GM19240 (cell line): Measurements from ENCODE around the gene GLDC.

Experiments
- DNase-seq: peaks from one replicate; pipeline ENCODE4 v3.0.0; 2011; ENCODE audit warnings: low spot score; ENCODE audit not compliant: insufficient read length

Gene GLDC

DNA sequence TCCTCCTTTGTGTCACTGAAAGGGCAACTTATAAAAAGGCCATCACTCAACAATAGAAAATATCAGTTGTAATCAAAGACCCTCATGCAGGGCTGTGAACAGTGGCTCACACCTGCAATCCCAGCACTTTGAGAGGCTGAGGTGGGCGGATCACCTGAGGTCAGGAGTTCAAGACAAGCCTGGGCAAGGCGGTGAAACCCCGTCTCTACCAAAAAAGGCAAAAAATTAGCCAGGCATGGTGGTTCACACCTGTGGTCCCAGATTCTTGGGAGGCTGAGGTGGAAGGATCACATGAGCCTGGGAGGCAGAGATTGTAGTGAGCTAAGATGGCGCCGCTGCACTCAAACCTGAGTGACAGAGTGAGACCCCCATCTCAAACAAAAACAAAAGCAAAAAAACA, 24.7 kb downstream of the GLDC start:
- no peak for DNase-seq

DNA sequence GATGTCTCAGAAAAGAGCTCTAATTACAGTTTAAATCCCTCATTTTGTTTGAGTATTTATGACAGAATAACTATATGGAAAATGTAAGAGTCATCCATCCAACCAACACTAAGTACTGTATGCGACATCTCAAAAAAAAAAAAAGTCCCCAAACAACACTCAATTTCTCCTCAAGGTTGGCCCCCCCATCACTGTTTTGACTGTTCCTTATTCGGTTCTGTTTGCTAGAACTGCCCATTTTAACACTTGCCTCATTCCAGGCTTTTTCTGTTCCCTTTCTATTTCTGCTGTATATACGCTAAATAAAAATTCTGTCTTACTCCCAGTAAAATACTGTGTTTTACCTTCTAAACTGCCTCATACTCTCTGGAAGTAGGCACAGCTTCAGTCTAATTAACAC, 25.2 kb downstream of the GLDC start:
- DNase-seq = no peak

DNA sequence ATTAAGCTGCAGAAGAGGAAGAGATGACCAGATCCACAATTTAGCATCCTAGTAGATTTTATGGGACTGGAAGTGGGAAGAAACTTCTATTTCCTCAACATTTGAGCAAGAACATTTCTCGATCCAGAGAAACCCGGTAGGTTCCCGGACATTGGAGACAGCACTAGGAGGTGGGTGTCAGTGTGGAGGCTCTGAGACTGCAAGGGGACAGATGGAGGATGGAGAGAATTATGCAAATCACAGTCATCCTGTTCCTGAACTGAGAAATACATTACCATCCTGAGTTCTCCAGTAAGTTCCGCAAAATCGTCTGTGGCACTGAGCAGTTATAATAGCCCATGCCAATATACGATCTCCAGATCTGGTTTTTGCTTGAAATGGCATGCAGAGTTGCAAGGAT, 25.6 kb downstream of the GLDC start:
- DNase-seq = no peak

DNA sequence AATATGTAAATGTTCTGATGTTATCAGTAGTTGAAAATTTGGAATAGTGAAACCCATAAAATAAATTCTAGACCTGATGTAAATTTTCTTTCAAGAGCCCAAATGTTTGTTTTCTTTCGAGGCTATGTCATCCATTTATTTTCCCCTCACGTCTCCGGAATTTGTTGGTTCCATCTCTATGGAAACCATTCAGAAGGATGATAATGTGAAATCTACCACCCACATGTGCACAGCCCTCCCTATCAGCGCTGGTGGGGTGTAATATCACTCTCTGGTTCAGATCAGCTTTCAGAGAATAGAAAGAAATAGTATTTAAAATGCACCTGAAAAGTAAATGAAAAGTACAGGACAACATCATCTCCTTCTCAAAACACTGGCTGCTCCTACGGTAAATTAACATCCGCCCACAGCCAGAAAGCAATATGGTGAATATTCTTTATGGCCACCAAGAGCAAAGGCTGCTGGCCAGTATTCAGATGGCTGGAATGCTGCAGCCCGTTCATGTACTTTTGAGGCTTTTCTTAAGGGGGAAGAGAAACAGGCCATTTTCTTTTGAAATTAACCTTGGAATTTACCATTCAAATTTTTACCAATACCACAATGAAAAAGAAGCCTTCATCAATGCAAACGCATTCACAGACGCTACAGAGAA, 28.5 kb downstream of the GLDC start:
- no peak for DNase-seq

DNA sequence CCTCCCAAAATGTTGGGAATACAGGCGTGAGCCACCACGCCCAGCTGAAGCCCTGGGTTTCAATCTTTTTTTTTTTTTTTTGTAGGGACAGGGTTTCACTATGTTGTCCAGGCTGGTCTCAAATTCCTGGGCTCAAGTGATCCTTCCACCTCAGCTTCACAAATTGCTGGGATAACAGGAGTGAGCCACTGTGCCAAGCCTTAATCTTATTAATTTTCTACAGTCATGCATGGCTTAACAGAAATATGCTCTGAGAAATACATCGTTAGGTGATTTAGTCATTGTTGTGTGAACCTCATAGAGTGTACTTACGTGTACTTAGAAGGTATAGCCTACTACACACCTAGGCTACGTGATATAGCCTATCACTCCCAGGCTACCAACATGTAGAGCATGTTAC, 31.0 kb downstream of the GLDC start:
- DNase-seq = no peak

DNA sequence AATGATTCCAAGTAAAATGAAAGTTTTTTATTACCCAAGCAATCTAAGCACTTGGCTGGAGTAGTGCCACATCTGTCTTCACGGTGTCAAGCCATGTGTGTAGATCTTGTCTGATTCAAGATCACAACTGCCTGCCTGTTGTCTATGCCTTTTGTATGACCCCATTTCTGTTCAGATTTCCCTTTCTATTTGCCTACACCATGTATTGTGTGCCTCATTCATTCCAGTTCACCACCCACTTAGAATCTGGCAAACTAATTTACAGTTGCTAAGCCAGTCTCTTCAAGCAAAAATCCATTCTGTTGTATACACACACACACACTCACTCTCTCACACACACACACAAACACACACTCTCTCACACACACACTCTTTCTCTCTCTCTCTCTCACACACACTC, 33.7 kb downstream of the GLDC start:
- no peak for DNase-seq

DNA sequence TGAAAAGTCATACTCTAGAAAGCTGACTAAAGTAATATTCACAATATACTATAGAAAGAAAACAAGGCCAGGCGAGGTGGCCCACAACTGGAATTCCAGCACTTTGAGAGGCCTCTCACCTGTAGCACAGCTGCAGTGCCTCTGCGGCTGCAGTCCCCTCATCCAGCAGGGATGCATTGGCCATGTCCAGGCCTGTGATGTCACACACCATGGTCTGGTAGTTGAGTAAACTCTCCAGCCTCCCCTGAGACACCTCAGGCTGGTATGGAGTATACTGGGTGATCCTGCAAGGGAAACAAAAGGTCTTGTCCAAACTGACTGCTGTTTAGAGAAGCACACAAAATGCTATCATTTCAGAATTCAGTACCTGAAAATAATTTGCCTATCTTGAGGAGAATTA, 35.5 kb downstream of the GLDC start:
- DNase-seq = no peak

DNA sequence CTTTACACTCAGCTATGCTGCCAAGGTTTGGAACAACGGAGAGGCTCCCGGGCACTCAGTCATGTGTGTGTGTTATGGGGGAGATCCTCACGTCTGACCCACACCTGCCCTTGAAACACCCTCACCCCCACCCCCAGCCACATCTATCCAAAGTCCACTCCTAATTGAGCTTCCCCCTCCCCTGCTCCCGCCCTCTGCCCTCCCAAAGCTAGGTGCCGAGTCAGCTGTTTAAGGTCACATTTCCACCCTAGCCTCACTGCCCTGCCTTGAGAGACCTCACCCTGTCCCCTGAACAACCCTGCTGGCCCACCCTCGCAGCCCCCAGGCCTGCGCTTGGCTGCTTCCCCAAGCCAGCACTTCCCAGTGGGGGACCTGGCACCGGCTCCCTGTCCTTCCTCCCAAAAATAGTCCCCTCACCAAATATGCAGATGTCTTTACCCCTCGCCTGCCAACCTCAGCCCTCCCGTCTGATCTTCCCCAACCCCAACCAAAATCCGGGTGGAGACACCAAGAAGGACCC, 36.0 kb downstream of the GLDC start:
- no peak for DNase-seq

DNA sequence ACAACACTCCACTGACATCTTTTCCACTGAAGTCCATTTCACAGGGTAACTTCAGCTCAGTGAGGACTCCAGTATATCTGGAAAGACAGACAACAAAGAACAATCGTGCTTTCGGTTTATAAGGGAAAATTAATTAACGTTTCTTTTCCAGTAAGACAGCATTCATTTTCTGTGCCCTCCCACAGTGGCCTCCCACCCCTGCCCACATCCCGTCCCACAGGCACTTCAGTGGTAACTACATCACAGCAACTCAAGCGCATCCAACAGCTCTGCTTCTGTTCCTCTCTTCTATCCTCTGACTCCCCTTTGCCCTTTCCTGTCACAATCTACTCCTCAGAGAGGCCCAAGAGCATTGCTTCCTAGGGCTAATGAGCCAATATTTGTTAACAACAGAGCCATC, 40.3 kb downstream of the GLDC start:
- no peak for DNase-seq

DNA sequence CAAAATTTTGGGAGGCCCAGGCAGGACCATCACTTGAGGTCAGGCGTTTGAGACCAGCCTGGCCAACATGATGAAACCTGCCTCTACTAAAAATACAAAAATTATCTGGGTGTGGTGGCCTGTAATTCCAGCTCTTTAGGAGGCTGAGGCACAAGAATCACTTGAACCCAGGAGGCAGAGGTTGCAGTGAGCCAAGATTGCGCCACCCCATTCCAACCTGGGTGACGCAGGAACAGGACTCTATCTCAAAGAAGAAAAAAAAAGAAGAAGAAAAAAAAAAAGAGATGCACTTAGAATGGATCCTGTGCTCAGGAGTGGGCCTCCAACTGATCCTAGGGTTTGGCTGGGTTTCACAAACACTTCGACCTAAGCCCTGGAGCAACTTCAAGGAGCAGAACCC, 45.1 kb downstream of the GLDC start:
- no peak for DNase-seq

DNA sequence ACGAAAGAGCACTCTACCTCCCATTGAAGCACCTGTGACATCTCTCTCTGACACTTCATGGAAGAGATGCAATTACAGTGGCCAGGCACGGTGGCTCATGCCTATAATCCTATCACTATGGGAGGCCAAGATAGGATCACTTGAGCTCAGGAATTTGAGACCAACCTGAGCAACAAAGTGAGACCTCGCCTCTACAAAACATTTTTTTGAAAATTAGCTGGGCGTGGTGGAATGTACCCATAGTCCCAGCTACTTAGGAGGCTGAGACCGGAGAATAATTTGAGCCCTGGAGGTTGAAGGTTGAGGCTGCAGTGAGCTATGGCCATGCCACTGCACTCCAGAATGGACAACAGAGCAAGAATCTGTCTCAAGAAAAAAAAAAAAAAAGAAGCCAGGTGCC, 45.5 kb downstream of the GLDC start:
- no peak for DNase-seq

DNA sequence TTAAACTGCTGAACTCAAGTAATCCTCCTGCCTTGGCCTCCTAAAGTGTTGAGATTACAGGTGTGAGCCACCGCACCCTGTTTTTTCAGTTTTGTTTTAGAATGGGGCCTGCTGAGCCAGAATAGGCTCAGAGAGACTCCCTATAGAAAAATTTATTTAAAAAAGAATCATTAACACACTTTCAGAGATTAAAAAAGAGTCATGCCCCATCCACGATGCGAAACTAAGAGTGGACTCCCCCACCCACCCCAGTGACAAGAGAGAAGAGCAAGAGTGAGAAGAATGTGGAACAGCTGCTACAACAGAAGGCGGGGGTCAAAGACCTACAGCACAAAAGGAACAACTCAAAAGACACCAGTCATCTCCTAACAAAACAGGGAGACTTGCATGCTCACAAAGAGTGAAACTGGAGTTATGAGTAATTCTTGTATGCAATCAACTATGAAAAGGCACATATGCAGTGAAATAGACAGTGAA, 47.2 kb downstream of the GLDC start:
- DNase-seq = peak; percentile 78

DNA sequence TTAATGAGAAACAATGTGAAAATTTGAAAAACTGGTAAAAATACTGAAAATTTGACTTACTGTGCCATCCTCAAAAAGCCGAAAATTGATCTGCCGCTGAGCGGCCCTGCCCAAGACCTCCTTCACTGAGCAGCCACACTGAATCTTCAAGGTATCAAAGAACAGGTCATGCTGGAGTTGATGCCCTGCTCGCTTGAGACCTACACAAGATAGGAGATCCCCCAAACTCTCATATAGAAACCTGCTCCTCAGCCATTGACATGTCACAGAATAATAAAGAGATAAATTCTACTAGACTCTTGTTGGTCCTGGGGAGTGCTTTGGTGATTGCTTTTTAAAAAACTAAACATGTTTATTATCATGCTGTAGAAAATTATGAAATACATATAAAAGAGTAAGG, 52.7 kb downstream of the GLDC start:
- DNase-seq = no peak

DNA sequence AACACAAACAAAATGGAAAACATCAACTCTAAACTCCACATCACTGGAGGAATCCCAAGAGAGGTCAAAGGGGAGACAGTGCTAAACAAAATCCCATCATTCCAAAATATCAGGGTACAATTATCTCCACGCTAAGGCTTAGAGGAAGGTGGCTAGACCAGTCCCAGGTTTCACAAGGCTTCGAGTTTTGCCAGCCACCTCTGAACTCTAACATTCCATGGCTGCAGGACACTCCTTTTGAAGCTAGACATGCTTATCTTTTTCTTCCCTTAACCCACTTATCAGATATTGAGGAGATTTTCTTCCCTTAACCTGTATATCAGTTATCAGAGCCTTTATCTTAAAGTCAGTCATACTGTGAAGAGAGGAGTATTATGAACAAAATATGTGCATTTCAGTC, 53.3 kb downstream of the GLDC start:
- DNase-seq = no peak

DNA sequence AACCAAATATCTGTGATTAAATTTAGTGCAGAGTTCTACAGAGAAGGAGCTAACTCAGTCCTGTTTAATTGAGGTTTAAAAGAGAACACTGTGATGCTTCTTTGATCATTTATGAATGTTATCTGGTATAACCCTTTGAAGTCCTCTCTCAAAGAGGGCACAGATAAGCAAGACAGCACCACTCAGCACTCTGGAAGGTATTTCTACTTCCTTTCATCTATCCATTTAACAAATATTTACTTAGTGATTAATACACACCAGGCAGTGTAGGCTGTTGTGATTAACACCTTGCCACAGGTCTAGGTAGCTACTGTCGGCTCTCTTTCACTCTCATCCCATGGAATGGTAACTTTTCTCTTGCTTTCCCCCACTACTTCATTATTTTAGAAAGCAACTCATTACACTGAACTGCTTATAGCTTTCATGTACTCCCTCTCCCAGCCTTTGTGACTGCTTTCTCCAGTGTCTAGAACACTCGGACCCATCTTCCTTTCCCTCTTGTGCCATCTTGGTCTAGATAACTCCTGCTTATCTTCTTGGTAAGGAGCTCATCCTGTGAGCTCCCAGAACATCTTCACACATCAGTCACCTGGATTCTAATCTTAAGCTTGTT, 54.7 kb downstream of the GLDC start:
- no peak for DNase-seq

DNA sequence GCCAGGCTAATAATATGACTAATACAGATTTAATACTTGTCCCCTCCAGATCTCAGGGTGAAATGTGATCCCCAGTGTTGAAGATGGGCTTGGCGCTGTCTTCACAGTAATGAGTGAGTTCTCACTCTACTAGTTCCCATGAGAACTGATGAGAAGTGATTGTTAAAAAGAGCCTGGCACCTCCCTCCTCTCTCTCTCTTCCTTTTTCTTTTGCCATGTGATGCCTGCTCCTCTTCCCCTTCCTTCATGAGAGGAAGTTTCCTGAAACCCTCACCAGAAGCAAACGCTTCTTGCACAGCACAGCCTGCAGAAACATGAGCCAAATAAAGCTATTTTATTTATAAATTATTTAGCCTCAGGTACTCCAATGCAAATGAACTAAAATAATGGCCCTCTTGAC, 55.2 kb downstream of the GLDC start:
- no peak for DNase-seq

DNA sequence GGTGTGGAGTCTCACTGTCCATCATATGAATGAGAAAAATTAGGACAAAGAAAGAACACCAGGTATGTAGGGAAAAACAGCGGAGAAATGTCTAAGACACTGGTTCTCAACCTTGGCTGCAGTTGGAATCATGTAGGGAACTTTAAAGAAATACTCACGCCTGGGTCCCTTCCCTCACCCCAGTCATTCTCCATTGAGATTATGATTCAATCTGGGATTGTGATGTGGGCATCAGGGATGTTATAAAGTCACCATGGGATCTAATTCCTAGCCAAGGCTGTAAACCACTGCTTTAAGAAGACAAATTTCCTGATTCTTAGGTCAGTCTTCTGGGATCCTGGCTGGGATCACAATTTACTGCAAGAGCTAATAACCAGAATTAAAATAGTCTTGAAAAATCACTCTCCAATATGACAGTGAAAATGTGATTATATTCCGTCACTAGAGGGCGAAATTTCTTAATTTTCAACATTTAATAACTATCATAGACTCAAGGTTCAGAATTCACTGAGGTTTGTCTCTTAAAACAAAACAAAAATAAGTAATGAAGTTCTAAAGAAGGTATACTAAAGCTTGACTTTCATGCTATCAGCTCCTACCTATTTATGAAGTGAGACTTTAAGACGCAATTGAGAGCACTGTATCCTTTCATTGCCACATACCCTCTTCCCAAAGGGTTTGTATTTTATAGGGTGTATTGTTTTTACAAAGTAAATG, 60.5 kb downstream of the GLDC start:
- no peak for DNase-seq

DNA sequence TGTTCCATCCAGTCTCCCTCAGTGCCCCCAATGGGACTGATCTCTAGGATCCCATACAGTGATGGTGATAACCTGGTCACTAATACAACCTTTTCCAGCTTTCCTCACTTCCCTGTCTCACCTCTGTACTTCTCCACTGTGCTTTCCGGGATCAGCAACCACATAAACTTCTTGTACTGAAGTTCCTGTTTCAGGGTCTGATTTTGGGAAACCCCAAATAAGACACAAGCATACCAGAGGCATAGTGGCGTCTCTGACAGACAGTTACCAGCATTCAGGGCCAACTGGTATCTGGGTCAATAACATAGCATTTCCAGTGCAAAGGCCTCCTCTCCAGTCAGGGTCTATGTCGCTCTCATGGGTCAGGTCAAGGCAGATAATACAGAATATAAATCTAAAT, 64.3 kb downstream of the GLDC start:
- DNase-seq = no peak

DNA sequence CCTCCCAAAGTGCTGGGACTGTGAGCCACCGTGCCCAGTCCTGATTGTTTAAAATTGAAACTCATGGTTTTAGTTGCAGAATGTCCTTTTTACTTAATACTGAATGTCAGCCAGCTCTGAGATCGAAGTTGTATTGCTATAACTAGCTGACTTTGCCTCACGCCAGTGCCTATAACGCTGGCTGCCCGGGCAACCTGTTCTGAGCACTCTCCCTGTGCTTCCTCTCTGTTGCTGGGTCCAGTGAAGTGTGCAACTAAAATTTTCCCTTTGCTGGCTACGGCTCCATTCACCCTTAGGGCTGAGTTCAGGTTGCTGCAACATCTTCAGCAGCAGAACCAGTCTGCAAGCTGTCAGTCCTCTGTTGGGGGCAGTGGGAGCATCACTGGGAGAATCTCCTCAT, 65.9 kb downstream of the GLDC start:
- DNase-seq = no peak

DNA sequence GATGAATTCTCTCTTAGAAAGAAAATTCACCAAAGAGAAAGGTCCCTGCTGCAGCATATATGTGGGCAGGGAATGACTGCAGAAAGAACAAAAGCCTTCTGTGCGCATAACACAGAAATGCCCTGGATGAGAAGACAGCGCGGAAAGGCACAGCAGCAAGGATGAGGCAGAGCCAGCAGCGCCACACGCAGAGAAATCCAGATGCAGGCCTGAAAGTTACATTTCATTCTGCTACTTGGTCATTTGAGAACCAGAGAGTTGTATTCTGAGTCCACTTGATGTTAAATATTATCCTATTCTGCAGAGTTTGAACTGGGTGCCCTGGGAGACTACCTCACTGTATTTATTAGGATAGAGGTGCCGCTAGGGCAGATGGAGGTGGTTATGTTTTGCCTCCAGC, 68.5 kb downstream of the GLDC start:
- no peak for DNase-seq

DNA sequence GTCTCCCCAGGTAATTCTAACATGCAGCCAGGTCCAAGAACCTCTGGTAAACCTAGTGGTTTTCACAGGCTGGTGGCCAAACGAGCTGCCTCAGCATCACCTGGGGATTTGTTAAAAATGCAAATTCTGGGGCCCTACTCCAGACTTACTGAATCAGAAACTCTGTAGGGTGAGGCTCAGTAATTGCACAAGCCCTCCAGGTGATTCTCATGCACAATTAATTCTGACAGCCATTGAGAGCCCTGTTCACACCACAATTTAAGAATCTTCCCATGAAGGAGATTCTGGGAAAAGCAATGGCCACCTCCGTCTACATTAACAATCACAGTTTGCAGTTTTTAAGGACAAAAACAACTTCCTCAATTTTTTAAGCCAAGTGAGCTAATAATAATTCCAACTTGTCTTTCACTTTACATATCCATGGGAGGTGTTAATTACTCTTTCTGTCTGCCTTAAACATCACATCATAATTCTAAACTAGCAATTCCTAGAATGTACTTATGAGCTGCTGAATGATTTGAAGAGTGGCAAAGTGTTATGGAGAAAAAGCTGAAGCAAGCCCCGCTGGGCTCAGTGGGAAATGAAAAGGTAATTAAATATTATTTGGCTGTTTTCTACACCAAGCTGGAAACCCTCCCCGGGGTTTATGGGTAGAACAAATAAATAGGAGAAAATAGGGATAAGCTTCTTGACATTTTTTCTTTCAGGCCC, 70.0 kb downstream of the GLDC start:
- peak; percentile 22 for DNase-seq

DNA sequence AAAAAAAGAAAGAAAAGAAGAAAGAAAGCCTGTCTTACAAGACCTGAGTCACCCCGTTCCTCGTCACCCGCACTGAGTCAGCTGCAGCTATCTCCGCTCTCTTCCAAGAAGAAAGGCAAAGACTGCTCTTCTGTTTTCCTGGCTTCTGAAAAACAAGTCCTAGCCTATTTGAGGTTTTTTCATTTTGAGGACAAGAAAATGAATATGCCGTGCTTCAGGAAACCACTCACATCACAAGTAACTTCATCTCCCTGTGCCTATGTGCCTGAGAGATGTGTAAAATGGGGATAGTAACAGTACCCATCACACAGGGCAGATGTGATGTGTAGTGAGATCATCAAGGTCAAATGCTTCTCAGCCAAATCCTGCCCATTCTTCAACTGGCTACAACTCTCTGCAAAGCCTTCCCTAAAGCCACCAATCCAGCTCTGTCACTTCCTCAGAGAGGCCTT, 78.4 kb downstream of the GLDC start:
- no peak for DNase-seq
